Measurements from ENCODE around the gene INHBE.
"Not testable (repeated sequence)": the region's sequence is repeated elsewhere in the genome, so short reads cannot be mapped to it uniquely, and the experiment has no call there.

INHBE gene

DNA sequence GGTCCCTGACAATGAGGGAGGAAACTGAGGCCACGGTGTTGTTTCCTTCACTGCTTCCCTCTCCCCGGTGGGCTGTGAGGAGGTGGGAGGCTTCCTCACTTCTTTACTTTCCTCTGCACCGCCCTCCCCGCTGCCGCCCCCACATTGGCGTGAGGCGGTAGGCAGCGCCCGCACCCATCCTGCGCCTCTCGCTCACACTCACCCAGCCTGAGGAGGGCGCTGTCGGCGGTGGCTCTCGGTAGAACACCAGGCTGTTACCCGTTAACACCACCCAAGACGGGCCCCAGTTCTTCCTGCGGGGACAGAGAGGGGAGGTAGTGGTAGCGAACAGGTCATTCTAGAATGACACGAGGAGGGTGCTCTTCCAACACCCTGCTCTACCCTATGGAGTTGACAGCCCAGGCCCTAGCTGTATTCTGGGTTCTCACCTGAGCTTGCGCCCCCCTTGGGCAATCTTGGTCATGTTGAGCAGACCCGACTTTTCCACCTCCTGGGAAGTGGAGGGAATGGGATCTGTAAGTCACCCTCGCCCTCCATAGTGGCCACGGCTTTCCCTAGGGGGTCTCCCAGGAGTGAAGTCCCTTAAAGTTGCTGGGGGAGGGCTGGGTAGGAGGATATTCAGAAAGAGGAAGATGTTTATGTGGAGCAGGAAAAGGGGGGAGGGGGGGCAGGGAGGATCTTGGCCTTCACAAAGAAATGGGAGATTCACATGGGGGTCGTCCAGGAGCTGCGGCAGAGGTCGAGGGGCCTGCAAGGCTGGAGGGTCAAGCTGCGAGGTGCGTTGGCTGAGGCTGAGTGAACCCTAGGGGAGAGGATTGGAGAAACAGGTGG is 21.3 kb downstream of the INHBE start:
- DNase-seq: no peak

DNA sequence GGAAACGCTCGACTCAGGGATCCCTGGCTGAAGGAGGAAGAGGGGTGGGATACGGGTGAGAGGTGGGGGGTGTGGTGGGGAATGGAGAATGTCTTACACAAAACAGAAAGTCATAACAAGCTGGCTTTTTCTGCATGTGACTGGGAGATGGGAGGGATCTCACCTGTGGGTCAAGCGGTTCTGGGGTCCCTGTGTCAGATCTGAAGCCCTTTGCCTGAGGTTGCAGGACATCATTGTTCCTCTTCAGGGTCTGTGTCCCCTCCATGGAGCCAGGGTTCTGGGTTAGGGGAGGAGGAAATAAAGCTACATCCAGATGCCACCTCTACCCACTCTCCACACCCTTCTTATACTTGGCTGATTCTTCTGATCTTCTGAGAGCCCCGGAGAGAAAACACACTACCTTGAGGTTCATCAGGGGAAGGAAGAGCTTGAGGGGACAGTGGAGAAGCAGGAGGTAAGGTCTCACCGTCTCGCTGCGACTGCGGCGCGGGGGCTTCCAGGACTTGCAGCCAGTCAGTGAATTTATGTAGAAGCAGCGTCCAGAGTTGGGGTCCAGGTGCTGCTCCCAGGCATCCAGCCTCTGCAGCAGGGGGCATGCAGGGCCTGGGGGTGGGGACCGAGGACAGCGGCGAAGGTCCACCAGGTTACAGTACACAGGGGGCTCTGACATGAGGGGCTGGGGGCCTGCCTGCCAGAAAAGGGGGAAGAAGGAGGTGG is 22.0 kb downstream of the INHBE start:
- DNase-seq: no peak

DNA sequence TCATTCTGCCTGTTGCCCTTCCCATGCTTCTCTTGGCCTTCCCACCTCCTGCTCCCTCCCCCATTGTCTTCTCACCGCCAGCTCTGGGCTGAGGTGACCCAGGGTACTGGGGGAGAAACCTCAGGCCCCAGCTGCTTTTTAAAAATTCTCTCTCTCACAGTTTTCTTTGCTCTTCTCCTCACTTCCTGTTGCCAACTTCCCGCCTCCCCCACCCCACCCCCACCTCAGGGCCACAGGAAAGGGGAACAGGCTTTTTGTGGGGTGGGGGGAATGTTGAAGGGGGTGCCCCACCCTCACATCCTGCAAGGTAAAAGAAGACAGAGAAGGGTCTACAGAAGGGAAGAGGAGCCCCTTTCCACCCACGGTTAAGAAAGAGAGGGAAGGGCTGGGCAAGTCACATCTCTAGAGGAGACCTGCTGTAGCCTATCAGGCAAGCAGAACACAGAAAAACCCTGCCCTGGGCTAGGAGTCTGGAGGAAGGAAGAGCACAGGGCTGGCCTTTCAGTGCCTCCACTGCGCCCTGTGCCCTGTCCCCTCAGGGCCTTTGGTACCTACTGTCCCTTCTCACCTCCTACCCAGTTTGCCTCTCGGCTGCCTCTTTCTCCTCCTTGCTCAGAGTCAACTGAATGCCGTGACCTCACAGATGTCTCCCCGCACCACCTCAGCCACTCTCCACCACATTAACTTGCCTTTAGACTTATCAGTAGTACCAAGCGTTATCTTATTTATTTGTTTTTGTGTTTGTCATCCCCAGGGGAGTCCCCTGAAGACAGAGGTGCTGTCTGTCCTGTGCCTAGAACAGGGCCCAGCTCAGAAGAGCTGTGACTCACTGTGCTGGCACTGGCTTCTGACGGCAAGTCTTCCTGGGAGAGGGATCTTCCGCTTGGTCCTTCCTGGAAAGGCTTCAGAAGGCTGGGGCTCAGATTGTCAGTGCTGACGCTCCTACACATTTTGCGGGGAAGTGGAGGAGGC is 22.9 kb downstream of the INHBE start:
- no peak for DNase-seq

DNA sequence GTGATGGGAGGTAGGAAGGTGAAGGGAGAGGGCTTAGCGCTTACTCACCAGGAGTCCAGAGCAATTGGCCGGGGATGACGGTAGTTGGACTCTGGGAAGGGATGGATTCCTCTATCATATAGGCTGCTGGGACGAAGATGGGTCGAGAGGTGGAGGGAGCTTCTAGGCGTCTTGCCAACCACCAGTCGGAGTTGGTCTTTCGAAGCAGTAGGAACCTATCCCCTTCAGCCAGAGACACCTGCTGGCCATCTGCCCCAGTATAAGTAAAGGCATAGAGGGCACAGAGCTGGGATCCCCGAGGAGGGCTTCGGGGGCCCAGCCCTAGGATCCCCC is 23.9 kb downstream of the INHBE start:
- DNase-seq: no peak

DNA sequence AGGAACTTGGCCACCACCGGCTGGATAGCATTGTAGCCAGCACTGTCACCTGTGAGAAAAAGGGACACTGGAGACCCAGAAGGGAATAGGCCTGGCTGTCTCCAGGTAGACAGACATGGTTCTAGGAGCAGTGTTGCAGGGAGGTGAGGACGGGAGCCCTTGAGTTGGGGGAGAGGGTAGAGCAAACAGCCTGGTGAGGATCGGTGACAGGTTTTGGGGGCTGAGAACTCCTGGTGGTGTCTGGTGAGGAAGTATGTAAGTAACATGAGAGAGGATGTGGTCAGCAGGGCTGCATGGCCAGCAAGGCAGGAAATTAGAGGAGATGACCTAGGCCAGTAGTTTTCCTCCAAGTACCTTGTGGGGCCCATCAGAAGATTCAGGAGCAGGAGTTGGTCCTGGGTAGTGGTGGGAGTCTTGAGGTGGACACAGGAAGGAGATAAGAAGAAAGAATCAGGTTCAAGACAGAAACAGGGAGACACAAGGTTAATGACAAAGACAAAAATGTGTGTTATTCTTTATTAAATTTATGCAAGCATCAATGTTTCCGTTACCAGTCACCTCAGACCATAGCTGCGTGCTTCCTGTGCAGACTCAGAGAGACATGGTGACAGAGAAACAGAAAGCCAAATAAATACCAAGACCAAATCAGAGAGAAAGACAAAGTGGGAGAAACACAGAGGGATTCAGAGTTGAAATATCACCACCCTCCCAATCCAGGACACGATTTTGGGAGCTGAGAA is 24.4 kb downstream of the INHBE start, which contains the start of gene ARHGAP9:
ARHGAP9 (minus strand) TSS at position 491 of the 740 bp plus-strand sequence; CDS start at position 31, 460 bp downstream.
- no peak for DNase-seq

DNA sequence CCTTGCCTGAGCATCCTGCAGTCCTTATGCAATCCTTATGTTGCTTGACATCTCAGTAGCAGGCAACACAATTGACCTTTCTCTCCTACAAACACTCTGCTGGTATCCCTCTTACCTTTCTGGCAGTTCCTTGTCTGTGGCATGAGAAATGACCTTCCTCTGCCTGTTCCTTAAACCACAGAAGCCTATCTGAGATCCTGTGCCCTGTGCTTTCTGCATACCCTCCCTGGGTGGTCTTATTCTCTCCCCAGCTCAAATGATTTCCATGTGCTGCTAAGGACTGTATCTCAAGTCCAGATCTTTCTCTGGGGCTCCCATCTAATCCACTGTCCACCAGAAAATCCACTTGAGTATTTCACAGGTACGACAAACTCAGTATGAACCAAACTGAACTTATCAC is 26.6 kb downstream of the INHBE start:
- no peak for DNase-seq

DNA sequence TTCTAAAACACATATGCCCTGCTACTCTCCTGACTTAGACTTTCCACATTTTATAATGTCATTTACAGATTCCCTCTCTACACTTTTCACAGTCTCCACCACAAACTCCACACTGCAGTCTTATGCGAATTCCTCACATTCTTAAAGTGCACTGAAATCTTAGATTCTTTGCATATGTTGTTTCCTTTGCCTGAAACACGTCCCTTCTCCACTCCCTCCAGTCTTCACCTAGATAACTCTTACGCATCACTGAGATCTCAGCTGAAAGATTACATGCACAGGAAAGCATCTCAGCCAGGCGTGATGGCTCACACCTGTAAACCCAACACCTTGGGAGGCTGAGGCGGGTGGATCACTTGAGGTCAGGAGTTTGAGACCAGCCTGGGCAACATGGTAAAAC is 28.4 kb downstream of the INHBE start:
- peak; percentile 80 for DNase-seq

DNA sequence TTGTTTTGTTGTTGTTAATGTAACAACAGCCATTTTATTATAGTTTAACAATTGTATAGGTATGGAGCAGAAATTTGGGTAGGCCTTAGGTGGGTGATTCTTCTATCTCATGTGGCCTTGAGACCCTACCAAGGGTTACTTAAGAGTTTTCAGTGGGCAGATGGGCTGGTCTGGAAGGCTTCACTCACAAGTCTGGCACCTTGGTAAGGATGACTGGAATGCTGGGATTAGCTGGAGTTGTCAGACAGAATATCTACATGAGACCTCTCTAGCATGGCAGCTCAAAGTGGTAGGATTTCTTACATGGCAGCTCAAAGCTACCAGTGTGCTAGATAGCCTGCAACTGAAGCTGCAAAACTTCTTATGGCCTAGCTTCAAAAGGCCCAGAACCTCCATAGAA is 30.6 kb downstream of the INHBE start:
- no peak for DNase-seq

DNA sequence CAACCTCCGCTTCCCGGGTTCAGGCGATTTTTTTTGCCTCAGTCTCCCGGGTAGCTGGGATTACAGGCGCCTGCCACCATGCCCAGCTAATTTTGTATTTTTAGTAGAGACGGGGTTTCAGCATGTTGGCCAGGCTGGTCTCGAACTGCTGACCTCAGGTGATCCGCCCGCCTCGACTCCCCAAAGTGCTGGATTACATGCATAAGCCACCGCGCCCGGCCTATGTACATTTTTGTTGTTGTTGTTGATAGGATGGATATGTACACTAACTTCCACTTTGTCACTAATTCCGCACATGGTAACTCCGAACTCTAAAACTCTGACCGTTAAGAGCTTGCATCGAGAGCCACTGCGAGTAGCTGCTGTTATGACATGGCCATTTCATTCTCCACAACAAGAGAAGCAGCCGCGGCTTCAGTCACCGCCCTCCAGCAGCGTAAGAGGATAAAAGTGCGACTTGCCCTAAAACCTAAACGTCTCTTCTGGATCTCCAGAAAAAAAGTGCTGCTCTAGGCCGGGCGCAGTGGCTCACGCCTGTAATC is 32.0 kb downstream of the INHBE start:
- no peak for DNase-seq

DNA sequence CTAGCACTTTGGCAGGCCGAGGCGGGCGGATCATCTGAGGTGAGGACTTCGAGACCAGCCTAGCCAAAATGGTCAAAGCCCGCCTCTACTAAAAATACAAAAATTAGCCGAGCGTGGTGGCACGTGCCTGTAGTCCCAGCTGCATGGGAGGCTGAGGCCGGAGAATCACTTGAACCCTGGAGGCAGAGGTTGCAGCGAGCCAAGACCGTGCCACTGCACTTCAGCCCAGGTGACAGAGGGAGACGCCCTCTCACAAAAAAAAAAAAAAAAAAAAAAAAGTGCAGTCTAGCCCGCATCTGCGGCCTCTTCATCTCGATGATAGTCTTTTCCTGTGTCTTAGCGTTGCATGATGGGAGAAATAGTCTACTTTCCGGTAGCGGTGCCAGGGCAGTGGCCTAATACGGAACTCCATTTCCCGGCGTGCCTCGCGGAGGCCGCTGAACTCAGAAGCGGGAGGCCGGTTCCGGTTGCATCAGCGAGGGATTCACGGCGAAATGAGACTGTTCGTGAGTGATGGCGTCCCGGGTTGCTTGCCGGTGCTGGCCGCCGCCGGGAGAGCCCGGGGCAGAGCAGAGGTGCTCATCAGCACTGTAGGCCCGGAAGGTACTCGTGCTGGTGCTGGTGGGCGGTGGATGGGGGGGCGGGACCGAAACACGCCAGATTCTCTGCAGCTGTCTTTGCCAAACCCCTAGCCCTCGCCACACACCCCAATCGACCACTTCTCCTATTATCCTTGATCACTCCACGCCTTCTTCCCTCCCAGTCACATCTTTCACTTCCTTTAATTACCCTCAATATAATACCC is 32.7 kb downstream of the INHBE start, which contains the start of gene MARS1:
MARS1 (plus strand) TSS at position 472 of the 805 bp plus-strand sequence; CDS start at position 495, 23 bp downstream.
- DNase-seq: peak; percentile 98

DNA sequence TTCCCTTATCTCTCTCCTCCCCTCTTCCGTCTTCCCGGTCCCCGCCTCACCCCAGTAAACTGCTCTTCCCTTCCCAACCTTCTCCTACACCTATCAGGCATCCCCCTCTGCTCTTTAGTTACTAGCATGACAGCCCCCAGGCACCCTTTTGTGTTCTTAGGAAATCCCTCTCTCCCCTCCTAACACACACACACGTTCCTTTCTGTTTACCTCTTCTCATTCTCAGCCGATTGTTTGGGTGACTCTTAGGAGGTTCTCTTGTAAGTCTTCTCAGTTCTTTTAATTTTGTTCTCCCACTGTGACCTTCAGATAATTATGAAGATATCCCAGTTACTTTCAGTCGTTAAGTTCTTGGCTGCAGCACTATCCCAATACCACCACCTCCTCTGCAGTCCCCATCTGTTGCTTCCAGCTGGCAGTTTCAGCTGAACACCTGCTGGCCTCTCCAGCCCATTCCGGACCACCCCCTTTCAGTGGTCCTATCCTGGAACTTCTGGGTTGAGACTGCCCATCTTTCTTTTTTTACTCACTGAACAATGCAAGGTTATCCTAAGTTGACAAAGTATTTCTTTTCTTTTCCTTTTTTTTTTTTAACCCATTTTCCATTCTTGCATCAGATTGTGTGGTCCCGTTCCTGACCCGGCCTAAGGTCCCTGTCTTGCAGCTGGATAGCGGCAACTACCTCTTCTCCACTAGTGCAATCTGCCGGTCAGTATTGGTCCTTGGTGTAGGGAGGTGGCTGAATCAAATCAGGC is 33.5 kb downstream of the INHBE start:
- no peak for DNase-seq

DNA sequence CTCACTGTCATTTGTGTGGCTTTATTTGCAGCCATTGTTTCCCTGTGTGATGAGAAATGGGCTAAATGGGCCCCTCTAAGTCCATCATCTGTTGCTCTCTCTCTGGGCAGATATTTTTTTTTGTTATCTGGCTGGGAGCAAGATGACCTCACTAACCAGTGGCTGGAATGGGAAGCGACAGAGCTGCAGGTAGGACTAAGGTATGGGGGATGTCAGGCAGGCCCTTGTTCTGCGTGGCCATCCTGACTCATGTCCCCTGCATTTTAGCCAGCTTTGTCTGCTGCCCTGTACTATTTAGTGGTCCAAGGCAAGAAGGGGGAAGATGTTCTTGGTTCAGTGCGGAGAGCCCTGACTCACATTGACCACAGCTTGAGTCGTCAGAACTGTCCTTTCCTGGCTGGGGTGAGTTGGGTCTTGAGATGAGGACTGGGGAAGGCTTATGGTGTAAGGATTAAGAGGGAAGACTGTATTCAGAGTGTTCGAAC is 34.1 kb downstream of the INHBE start:
- DNase-seq: peak; percentile 16

DNA sequence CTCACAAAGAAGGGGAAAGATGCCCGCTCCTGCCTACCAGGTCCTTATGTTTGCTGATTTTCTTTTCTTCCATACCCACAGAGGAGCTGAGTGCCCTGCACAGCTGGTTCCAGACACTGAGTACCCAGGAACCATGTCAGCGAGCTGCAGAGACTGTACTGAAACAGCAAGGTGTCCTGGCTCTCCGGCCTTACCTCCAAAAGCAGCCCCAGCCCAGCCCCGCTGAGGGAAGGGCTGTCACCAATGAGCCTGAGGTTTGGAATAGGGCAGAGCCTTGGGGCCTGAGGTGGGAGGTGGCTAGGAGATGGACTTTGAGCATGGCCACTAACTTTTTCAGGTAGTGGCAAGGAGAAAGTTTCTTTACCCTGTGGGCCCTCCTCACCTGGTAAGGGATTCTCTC is 35.0 kb downstream of the INHBE start:
- DNase-seq: no peak

DNA sequence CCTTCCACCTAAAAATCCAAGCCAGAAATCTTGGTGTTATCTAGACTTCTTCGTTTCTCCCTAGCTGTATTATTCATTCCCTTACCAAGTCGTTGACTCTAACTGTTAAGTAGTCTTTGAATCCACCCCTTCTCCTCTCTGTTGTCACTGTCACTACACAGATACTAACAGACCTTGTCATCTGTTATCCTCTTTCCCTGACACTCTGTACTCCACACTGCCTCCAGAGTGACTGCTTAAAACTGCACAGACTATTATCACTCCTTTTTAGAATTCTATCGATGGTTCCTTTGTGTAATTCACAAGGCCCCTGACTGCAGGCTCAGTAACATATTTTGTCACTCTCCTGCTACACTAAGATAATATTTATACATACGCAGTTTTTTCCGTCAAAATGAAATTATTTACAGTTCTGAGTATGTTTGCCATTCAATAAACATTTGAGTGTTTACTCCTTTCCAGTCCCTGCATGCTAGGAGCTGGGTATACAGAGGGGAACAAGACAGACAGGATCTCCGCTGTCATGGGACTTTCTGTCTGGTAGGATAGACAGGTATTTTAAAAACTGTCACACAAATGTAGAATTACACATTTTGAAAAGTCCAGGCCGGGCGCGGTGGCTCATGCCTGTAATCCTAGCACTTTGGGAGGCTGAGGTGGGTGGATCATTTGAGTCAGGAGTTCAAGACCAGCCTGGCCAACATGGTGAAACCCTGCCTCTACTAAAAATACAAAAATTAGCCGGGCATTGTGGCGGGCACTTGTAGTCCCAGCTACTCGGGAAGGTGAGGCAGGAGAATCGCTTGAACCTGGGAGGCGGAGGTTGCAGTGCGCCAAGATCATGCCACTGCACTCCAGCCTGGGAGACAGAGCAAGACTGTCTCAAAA is 36.5 kb downstream of the INHBE start:
- DNase-seq: no peak

DNA sequence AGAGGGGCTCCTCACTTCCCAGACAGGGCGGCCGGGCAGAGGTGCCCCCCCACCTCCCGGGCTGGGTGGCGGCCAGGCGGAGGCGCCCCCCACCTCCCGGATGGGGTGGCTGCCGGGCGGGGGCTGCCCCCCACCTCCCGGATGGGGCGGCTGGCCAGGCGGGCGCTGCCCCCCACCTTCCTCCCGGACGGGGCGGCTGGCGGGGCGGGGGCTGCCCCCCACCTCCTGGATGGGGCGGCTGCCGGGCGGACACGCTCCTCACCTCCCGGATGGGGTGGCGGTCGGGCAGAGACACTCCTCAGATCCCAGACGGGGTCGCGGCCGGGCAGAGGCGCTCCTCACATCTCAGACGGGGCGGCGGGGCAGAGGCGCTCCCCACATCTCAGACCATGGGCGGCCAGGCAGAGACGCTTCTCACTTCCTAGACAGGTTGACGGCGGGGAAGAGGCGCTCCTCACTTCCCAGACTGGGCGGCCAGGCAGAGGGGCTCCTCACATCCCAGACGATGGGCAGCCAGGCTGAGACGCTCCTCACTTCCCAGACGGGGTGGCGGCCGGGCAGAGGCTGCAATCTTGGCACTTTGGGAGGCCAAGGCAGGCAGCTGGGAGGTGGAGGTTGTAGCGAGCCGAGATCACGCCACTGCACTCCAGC is 40.1 kb downstream of the INHBE start:
- not testable (repeated sequence) for DNase-seq

DNA sequence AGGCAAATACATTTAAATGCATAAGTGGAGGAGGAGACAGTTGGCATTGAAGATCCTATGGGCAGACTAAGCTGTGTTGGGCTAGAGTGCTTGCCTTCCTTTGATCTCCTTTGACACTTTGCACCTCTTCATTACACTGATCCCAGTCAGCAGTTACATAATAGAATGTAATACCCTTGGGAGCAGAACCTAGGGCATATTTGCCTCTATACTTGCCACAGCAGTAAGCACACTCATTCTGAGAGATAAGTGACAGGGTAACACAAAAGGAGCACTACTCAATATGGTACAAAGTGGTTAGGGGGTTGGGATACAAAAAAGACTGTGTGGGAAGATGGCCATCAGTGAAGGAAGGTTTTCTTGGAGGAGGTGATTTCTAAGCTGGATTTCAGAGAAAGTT is 41.7 kb downstream of the INHBE start:
- no peak for DNase-seq

DNA sequence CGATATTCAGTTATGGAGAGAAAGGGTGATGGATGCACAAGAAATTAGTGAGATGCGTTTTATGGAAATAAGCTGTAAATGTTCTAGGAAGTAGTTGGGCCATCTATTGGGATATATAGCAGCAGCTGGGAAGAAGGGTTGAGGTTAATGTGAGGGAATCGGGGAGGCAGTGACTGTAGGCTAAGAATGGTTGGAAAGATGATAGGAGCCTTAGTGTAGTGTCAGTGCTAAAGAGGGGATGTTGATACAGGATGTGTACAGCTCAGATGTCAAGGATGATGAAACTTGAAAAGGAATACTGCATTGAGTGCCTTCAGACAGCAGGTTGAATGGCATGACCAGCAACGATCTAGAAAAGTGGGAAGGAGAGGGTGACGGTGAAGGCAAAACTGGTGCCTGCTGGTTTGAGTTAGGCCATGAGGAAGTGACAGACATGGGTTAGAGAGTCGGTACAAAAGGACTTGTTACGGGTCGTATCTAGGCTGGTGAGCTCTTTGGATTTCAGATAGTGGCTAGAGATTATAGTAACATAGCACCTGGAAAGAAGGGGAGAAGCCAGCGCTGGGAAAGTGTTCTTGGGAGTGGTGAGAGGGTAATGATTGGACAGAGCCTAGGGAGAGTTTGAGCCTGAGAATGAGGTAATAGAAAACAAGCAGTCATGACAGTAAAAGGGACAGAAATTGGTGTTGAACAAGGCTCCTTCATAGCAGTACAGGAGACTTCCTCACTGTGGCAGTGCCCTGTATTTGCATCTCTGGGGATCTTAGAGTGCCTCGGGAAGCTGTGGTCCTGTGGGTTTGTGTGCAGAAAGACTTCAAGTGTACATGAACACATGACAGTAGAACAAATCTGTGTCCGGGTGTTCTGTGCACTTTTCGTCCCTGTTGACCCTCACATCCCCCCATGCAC is 42.4 kb downstream of the INHBE start:
- DNase-seq: no peak
